Measurements from ENCODE around the gene SOCS7.

SOCS7 gene

GRCh38 chr17:38351412-38352222 is at the start of gene SOCS7:
SOCS7 (plus strand) TSS chr17:38351844; CDS start chr17:38352053, 209 bp downstream.
- DNase-seq (ENCODE audit: low read depth in 2 of 2) = peak; percentile 83 to 85

GRCh38 chr17:38315497-38315896 is 36.1 kb upstream of the SOCS7 start:
- no peak for DNase-seq (ENCODE audit: low read depth in 2 of 2)

- no peak for DNase-seq (ENCODE audit: low read depth in 2 of 2)
Measured at GRCh38 chr17:38317081-38317480, 34.6 kb upstream of the SOCS7 start.

GRCh38 chr17:38320482-38320881 is 31.2 kb upstream of the SOCS7 start:
- DNase-seq (ENCODE audit: low read depth in 2 of 2) = no peak

- peak; percentile 31 to 44 for DNase-seq (ENCODE audit: low read depth in 2 of 2)
Measured at GRCh38 chr17:38322156-38322779, 29.4 kb upstream of the SOCS7 start.

DNA sequence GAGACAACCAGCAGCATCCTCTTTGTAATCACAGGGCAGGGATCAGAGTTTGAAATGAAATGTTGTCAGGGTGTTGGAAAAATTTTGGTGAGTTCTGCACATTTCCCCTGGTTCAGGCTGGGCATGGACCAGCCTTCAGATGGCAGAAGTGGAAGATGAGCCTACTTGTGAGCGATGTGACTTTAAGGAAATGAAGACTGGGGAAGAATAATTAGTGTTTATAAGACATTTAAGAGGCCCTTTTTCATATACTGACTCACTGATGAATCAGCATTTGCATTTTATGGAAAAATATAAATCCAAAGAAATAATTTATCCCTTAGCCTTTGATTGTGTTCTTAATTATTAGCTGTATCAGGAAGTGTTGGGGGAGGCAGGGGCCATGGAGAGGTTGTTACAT is 28.7 kb upstream of the SOCS7 start:
- DNase-seq (ENCODE audit: low read depth in 2 of 2) = no peak

GRCh38 chr17:38324141-38324697 is 27.4 kb upstream of the SOCS7 start:
- no peak for DNase-seq (ENCODE audit: low read depth in 2 of 2)

- no peak for DNase-seq (ENCODE audit: low read depth in 2 of 2)
Measured at GRCh38 chr17:38324772-38325171, 26.9 kb upstream of the SOCS7 start.

GRCh38 chr17:38325221-38325851 is 26.3 kb upstream of the SOCS7 start:
- no peak for DNase-seq (ENCODE audit: low read depth in 2 of 2)

GRCh38 chr17:38326996-38327792 is 24.4 kb upstream of the SOCS7 start:
- DNase-seq (ENCODE audit: low read depth in 2 of 2) = no peak

- DNase-seq (ENCODE audit: low read depth in 2 of 2) = no peak
Measured at GRCh38 chr17:38327936-38328335, 23.7 kb upstream of the SOCS7 start.

DNA sequence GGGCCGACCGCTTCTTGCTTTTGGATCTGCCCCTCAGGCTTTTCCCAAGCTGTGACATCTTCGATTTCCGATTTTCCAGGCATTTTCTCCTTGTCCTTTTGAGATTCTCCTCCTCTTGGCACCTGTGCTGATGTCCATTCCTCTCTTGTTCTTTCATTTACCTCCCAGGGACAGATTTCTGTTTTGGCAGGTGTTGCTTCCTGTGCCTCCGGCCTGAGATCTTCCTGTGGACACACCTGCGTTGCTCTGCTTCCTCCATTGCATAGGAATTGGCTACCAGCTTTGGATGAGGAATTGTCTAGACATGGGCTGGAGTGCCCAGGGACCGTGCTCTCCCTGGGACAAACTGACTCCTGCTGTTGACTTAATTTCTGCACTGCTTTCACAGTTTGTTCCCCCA is 23.0 kb upstream of the SOCS7 start:
- no peak for DNase-seq (ENCODE audit: low read depth in 2 of 2)

DNA sequence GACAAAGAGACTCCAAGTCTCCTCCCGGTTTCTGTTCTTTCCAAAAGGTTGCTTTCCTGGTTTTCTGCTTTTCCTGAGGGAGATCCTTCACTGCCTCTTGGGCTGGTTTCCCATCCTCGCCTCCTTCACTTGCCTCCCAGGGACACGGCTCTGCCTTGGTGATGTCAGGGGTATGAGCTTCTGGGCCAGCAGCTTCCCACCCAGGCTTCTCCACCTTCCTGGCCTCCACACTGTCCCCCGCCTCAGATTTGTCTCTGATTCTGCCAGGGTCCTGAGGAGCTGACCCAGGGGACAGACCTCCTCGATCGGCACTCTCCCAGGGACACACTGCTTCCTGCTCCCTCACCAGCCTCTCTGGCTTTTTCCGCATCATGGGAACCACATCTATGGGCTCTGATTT is 22.4 kb upstream of the SOCS7 start:
- no peak for DNase-seq (ENCODE audit: low read depth in 2 of 2)

GRCh38 chr17:38329808-38330730 is 21.6 kb upstream of the SOCS7 start:
- no peak for DNase-seq (ENCODE audit: low read depth in 2 of 2)

DNA sequence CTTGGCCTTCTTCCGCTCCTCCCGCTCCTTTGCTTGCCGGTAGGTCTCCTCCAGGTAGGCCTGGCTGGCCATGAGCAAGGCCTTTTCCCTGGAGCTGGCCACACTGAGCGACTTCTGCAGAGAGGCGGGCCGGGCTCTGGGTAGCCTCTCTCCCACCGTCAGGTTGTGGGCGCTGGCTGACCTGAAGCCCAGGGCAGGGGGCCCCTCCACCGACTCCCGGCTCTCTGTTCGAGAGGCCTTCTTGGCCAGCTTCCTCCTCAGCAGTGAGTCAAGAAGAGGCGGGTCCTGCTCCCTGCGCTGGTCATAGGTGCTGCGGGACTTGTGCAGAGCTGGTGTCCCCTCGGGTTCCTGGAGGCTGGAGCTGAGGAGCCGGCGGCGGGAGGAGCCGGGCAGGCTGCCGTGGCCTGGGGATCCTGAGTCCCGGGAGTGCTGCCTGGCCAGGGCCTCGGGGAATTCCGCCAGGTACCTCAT is 20.7 kb upstream of the SOCS7 start:
- DNase-seq (ENCODE audit: low read depth in 2 of 2) = no peak

DNA sequence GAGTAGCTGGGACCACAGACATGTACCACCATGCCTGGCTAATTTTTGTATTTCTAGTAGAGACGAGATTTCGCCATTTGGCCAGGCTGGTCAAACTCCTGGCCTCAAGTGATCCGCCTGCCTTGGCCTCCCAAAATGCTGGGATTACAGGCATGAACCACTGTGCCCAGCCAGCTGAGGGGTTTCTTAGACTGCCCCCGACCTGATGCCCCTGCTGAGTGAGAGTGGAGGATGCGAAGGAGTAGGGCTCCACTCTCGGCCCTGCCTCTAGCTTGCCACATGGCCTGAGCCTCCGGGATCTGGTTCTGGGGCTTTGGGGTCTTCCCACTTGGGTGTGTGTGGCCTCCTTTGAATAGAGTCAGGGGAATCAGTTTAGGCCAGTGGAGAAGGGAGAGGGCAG is 18.9 kb upstream of the SOCS7 start:
- DNase-seq (ENCODE audit: low read depth in 2 of 2) = no peak

- DNase-seq (ENCODE audit: low read depth in 2 of 2) = no peak
Measured at GRCh38 chr17:38333635-38334295, 17.9 kb upstream of the SOCS7 start.

DNA sequence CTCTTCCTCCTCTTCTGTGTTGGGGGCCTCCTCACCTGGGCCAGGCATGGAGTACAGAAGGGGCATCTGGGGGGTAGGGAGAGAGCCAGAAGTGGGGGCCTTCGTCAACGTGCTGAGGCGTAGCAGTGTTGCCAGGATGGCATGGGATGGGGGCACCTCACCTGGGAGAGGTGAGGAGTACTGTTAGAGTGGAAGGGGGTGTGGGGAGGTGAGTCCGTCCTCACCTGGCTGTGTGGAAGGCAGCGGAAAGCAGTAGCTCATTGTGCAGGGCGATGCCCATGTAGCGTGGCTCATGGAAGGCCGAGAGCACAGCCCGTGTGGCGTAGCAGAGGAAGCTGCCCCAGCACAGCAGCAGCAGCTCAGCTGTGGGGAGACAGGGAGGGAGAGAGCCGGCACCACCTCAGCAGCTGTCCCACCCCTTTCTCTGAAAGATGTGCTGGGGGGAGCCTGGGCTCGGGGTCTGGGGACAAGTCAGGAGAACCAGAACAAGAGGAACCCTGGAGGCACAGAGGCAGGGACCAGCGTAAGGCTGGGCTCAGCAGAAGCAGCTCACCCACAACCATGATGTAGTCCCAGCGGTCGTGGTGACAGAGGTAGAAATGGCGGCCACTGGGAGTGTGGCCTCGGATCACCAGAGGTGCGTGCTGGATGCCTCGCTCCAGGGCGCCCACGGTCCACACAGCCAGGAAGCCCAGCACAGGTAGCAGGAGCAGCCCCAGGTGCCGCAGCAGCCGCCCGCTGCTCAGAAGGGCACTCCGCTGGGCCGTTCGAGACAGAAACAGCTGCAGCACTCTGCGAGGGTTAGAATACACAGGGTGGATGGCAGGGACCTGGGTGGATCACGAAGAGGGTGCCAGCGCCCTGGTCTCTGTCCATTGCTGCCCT is 16.9 kb upstream of the SOCS7 start:
- no peak for DNase-seq (ENCODE audit: low read depth in 2 of 2)

- no peak for DNase-seq (ENCODE audit: low read depth in 2 of 2)
Measured at GRCh38 chr17:38336838-38337237, 14.8 kb upstream of the SOCS7 start.
